Skin epidermis (tissue), 12 donors: ENCODE data around the gene SCRN3.
"Not testable (repeated sequence)": the region's sequence is repeated elsewhere in the genome, so short reads cannot be mapped to it uniquely, and the experiment has no call there.

Experiments used
- H3K27ac ChIP-seq, 21 experiments: fragments of 200-600 bp; sonication (generic) in 11 of 21; one replicate each; pipeline ENCODE4 v1.5.0; 2020; ENCODE audit warnings: mild to moderate bottlenecking in 3 of 21, inconsistent platforms in 2 of 21, moderate library complexity in 2 of 21
- H3K4me3 ChIP-seq, 7 experiments: fragments of 200-600 bp; sonication (generic) in 2 of 7; one replicate each; pipeline ENCODE4 v1.5.0; 2020; ENCODE audit warnings: inconsistent platforms in 2 of 7, mild to moderate bottlenecking in 2 of 7, moderate library complexity in 1 of 7

The SCRN3 gene

DNA sequence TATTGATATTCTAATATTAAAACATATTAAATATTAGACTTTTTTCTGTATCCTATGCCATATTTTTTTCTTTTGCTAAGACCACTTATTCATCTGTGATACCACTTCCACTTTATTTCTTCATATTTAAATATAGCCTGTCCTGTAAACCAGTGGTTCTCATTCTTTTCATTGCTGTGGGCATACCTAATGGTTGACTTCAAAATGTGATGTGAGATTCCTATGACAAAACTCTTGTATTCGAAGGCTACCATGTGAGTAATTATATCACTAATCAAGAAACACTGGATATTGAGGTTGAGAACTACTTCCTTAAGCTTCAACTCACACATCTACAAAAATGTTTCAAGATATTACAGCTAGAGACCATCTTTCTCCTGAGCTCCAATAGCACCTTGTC is 3.6 kb downstream of the SCRN3 start:
- Histone ChIP-seq H3K27ac (no peak overlapping the region), H3K4me3 (no peak overlapping the region)

DNA sequence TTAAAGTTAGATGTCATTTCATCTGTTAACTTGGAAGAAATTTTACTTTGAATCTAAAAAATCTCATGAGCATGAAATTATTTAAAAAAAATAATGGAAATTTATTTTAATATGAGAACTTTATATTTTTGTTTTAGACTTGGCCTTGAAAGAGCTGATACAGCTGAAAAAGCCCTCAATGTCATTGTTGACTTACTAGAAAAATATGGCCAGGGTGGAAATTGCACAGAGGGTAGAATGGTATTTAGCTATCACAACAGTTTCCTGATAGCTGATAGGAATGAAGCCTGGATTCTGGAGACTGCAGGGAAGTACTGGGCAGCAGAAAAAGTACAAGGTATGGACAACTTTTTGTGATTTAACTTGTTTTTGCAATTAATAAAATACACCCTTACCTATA is 5.3 kb downstream of the SCRN3 start:
- H3K4me3 ChIP-seq: no peak overlapping the region
- H3K27ac ChIP-seq: no peak overlapping the region

DNA sequence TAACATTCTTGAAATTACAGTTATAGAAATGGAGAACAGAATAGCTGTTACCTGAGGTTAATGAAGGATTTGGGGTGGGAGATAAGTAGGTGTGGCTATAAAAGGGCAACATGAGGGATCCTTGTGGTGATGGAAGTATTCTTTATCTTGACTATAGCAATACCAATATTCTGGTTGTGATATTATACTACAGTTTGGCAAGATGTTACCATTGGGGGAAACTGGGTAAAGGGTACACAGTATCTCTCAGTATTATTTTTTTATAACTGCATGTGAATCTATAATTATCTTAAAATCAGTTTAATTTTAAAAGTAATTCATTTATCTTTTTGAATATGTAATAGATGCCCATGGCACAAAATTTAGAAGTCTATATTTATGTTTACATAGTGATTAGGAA is 8.1 kb downstream of the SCRN3 start:
- H3K4me3 ChIP-seq: no peak overlapping the region
- no peak overlapping the region for H3K27ac ChIP-seq

DNA sequence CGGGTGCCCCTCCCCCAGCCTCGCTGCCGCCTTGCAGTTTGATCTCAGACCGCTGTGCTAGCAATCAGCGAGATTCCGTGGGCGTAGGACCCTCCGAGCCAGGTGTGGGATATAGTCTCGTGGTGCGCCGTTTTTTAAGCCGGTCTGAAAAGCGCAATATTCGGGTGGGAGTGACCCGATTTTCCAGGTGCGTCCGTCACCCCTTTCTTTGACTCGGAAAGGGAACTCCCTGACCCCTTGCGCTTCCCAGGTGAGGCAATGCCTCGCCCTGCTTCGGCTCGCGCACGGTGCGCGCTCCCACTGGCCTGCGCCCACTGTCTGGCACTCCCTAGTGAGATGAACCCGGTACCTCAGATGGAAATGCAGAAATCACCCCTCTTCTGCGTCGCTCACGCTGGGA is 14.5 kb downstream of the SCRN3 start:
- not testable (repeated sequence) for H3K4me3 ChIP-seq, H3K27ac ChIP-seq

DNA sequence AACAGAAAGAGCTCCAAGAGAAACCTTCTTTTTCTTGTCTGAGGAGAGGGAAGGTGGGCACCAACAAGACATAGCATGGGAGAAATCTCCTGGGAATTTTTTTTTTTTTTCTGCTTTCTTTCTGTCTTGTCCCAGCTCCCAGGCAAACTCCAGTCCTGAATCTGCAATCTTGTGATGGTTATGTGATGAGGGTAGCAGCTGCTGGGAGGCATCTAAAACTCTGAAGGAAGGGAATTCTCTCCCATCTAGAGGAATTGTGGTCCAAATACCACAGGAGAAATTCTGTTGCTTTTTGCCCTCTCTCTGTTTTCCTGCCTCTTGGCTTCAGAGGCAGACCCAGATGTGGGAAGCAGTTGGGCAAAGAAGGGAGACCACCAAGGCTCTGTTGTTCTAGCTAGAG is 16.7 kb downstream of the SCRN3 start:
- Histone ChIP-seq H3K4me3 (no peak overlapping the region), H3K27ac (no peak overlapping the region)

DNA sequence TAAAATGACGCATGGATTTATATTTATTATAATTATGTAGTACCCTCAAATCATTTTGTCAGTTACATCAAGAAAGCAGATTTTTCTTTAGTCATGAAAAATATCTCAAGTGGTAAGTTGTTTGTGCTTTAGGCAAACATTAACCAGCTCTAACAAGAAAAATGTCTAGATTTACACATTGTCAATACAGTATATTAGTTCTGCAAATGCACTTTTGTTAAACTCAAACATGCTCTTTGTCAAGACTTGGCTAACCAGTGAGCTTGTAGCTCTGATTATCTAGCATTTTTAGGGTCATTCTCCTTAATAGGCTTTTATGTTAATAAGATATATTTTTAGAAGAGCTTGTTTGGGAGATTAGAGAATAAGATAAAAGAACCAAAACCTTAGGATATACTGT is 32.7 kb downstream of the SCRN3 start:
- no peak overlapping the region for H3K27ac ChIP-seq
- H3K4me3 ChIP-seq: no peak overlapping the region

DNA sequence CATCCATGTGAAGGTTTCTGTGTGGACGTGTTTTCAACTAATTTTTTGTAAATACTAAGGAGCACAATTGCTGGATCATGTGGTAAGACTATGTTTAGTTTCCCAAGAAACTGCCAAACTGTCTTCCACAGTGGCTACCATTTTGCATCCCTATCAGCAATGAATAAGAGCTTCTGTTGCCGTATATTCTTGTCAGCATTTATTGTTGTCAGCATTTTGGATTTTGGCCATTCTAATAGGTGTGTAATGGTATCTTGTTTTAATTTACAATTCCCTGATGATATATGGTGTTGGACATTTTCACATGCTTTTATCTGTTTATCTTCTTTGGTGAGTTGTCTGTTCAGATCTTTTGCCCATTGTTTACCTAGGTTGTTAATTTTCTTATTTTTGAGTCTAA is 34.5 kb downstream of the SCRN3 start:
- no peak overlapping the region for H3K27ac ChIP-seq

DNA sequence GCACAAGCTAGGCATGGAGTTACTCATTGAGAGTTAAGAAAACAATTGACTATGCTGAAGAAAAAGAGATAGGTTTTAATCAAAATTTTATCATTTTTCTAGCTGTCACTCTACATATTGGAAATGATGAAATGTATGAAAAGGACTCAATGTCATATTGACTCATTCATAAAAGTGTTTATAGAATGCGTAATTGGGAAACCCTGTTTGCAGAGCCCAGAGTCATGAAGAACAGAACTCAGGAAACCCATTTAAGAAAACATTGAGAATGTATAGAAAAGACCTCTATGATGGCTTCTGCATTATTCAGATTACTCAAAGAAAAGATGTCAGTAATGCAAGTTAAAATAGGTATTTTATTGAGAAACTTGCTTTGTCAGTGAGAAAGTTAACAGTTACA is 36.4 kb downstream of the SCRN3 start:
- Histone ChIP-seq H3K27ac (no peak overlapping the region), H3K4me3 (no peak overlapping the region)

More for the DNA sequence above, 34.5 kb downstream of the SCRN3 start:
- no peak overlapping the region for H3K4me3 ChIP-seq

DNA sequence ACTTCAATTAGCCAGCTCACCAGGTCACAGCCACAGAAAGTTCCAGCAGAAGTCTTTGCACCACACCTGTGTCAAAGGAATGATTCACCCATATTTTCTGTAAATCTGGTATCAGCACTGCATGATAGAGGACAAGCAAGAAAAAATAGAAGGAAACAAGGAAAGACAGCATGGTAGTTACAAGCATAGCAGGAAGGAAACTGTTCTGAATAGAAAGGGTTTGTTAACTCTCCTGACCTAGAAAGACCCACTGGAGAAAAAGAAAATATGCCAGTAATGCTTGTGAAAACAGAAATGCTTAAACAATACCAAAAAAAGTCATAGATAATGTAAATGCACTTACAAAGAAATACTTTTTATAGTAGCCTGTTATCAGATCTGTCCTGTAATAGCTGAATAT is 40.8 kb downstream of the SCRN3 start:
- no peak overlapping the region for H3K27ac ChIP-seq

DNA sequence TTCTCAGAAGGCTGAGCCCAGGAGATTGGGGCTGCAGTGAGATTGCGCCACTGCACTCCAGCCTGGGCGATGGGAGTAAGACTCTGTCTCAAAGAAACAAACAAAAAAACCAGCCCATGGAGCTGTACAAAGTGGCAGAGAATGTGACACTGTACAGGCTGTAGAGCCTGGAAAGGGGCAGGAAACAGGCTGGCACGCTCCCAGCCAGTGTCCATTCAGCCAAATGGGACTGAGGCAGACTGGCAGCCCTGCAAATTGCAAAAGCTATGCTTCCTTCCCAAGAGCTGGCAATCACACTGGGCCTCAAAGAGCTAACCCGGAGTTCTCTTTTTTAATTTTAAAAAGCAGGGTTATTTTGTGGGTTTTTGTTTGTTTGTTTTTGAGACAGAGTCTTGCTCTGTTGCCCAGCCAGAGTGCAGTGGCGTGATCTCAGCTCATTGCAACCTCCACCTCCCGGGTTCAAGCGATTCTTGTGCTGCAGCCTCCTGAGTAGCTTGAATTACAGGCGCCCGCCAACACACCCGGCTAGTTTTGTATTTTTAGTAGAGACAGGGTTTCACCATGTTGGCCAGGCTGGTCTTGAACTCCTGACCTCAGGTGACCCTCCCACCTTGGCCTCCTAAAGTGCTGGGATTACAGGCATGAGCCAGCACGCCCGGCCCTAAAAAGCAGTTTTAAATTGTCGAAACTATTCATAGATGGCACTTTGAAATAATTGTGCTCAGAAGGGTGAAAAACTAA is 42.8 kb downstream of the SCRN3 start:
- Histone ChIP-seq H3K4me3 (no peak overlapping the region), H3K27ac (no peak overlapping the region)

More for the DNA sequence above, 40.8 kb downstream of the SCRN3 start:
- no peak overlapping the region for H3K4me3 ChIP-seq

DNA sequence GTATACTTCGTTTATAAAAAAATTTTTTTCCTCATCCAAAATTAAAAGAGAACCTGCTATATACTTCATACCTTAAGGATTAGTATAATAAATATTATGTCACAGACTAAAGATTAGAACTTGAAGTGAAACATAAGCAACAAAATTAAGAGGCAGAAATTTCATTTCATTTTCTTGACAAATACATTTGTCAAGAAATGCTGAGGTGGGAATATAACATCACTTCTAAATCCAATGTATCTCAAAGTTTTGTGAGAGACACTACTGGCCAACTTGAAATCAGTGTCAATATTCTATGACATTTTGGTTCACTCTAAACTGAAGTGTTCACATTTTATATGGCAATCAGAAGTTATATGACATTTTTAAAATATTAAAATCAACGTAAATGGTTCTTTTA is 43.8 kb downstream of the SCRN3 start:
- Histone ChIP-seq H3K4me3 (no peak overlapping the region), H3K27ac (no peak overlapping the region)

DNA sequence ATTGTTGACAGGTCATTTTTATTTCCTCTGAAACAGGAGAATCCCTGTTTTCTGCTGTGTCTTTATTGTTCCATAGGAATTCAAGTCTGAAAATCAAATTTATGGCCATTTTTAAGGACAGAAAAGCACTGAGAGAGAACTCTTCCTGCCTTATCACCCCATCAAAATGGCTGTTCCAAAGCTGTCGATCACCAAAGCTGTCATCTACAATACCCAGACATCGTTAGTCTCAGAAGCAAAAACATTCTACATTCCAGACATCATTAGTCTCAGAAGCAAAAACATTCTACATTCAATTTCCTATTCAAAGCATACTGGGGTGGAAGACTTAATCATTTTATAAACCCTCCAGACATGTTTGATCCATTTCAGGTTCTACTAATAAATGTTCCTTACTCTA is 44.4 kb downstream of the SCRN3 start:
- H3K4me3 ChIP-seq: no peak overlapping the region

DNA sequence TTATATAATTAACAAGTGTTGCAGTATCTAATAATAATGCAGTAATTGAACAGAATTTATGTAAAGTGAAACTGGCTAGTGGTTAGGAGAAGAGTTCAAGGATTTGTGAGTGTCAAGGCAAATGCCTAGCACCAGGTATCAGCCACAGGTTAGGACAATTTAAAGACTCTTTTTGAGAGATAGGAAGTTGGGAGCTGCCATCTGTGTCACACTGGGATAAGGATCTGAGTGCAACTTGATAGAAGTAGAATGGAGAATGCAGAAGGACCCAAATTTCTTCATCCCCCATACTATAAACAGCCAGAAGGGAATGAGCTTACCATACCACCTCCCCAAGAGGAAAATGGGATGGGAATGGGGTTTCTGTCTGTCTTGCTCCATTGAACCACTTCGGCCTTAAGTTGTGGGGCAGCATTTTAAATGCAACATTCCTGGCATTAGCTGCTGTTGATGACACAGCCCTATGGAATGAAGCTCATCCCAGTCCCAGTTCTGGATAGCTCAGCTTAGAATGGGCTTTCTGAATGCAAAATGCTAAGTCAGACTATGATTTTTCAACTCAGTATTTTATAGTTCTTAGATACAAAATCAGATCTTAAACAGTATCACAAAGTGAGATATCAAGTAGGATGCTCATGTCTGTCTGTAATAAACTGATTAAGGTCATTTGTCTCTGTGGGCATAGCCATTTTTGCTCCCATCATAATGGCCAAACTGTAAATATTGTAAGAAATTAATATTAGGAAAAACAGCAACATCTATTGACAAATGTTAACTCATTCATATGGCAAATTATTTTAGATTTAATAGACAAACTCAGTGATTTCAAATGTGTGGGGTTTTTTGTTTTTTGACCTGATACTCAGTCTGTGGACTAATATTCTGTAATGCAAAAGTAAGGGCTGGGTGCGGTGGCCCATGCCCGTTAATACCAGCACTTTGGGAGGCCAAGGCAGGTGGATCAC is 47.3 kb downstream of the SCRN3 start:
- Histone ChIP-seq H3K4me3 (no peak overlapping the region), H3K27ac (no peak overlapping the region)

More for the DNA sequence above, 44.4 kb downstream of the SCRN3 start:
- H3K27ac ChIP-seq: no peak overlapping the region

DNA sequence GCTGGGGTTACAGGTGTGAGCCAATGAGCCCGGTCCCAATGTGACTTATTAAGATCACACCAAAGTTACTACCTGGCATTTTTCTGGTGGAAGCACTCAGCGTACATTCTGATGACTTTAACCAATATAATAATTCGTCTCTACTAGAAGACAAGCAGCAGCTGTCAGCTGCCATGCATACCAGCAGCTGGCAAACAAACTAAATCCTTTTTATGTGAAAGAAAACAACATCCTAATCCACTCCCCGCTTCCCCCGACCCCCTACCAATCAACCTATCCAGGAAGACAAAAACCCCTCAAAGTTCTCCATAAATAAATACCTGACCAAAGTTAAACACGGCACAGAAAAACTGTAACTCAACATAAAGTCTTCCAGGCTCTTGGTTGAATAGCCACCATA is 49.2 kb downstream of the SCRN3 start:
- no peak overlapping the region for H3K27ac ChIP-seq

DNA sequence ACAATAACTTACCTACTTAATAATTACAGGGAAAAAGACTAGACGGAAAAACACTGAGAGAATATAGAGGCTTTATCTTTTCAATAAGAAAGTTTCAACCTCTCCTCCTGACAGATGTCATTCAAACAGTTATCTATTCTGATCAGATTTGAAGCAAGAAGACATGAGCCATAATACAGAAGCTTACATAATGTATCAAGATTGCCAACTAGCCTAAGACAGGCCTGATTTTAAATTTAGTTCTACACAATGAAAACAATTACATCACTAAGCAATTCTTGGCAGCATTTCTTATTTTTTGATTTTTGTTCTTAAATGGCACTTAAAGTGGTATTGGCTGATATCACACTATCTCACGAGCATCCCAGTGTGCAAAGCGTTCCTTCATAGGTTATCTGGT is 49.7 kb downstream of the SCRN3 start:
- Histone ChIP-seq H3K4me3 (no peak overlapping the region), H3K27ac (no peak overlapping the region)

More for the DNA sequence above, 49.2 kb downstream of the SCRN3 start:
- no peak overlapping the region for H3K4me3 ChIP-seq

DNA sequence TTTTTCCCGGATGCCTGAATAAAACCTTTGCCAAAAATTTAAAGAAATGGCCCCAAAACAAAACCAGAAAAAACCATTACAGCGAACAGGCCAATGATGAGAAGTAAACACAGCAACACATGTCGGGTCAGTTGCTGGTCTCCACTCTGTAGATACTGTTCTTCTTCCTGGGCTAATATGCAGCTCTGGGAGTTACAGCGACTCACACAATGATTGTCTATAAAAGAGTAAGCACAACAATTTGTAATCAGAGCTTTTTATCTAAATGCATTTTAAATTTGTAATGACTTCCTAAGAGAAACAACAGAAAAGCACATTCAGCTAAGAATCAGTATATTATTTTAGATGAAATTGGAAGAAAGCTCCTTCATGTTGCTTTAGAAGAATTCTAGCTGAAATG is 51.0 kb downstream of the SCRN3 start:
- no peak overlapping the region for H3K27ac ChIP-seq

DNA sequence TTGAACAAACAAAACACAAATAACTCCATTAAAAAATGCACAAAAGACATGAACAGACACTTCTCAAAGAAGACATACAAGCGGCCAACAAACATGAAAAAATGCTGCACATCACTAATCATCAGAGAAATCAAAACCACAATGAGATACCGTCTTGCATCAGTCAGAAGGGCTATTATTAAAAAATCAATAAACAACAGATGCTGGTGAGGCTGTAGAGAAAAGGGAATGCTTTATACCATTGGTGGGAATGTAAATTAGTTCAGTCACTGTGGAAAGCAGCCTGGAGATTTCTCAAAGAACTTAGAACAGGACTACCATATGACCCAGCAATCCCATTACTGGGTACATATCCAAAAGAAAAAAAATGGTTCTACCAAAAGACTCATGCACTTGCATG is 53.5 kb downstream of the SCRN3 start:
- H3K27ac ChIP-seq: no peak overlapping the region

More for the DNA sequence above, 51.0 kb downstream of the SCRN3 start:
- H3K4me3 ChIP-seq: no peak overlapping the region

DNA sequence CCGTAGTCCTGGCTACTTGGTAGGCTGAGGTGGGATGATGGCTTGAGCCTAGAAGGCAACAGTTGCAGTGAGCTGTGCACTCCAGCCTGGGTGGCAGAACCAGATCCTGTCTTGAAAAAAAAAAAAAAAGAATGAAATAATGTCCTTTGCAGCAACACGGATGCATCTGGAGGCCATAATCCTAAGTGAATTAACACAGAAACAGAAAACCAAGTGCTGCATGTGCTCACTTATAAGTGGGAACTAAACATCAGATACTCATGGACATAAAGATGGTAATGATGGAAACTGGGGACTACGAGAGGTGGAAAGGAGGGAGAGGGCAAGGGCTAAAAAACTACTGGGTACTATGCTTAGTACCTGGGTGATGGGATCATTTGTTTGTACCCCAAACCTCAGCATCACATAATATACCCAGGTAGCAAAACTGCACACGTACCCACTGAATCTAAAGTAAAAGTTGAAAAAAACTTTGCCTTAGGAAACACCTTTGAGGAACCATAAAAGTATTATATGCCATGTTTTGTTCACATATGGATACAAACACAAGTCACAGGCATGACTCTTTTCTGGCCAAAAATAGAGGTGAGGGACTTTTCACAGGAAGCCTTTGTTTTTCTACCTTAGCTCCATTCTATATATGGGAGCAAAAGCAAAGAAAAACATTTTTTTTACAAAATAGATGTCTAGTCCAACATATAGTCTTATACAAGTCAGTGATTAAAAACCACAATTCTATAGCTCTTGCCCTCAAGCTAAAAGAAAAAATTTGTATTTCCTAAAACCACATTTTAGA is 54.7 kb downstream of the SCRN3 start:
- Histone ChIP-seq H3K4me3 (no peak overlapping the region), H3K27ac (no peak overlapping the region)

More for the DNA sequence above, 53.5 kb downstream of the SCRN3 start:
- no peak overlapping the region for H3K4me3 ChIP-seq

DNA sequence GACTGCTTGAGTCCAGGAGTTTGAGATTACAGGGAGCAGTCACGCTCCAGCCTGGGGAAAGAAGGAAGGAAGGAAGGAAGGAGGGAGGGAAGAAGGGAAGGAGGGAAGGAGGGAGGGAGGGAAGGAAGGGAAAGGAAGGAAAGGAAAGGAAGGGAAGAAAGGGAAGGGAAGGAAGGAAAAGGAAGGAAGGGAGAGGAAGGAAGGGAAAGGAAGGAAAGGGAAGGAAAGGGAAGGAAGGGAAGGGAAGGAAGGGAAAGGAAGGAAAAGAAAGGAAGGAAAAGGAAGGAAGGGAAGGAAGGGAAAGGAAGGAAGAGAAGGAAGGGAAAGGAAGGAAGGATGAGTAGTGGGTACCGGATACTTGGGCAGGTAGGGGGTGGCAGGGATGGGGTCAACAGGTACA is 59.0 kb downstream of the SCRN3 start:
- no peak overlapping the region for H3K4me3 ChIP-seq
- H3K27ac ChIP-seq: no peak overlapping the region

DNA sequence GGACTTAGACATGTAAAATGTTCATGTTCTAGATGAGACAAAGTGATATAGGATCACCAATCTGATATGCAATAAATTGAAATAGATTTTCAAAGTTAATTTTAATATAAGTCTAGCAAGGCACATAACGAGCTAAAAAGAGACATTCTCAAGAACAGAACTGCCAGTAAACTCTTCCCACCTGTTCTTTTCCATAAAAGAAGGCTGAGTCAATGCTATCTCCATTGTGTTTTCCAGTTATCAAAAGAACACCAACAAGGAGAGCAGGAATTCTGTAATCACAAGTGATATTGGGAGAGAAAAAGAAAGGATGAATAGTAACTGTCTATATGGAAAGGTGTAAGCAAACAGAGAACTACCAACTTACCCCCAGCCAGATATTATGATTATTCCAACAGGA is 65.7 kb downstream of the SCRN3 start:
- H3K4me3 ChIP-seq: no peak overlapping the region

More for the DNA sequence above, 65.7 kb downstream of the SCRN3 start:
- no peak overlapping the region for H3K27ac ChIP-seq
